NOMO-1 treated with dmso at 0.1 percent for 144 hours (cell line): ENCODE measurements around the gene ITGBL1.
"Not testable (repeated sequence)": the region's sequence is repeated elsewhere in the genome, so short reads cannot be mapped to it uniquely, and the experiment has no call there.

Experiments used
- DNase-seq: peaks from one replicate; lab custom pipeline; 2025; ENCODE audit not compliant: unreplicated experiment; lab: John Stamatoyannopoulos, UW

Gene ITGBL1

GRCh38 chr13:101511766-101512165 is 59.3 kb downstream of the ITGBL1 start:
- no peak for DNase-seq

DNA sequence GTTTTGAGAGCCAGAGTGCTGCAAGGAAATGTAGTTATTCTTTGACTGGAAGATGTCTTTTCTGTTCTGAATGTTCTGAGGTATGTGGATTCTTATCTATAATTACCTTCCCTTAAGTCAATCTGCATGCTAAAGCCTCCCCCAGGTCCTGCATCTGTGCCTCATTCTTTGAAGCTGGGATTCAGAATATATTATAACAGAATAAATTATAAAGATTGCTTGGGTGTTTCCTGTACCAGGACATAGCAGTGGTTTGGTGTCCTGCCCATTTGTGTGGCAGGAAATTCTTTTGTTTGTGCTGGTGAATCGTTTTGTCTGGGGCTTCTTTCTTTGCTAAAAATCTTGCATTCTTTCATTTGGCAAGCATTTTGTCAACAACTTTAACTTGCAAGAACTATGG is 60.2 kb downstream of the ITGBL1 start:
- DNase-seq: no peak

DNA sequence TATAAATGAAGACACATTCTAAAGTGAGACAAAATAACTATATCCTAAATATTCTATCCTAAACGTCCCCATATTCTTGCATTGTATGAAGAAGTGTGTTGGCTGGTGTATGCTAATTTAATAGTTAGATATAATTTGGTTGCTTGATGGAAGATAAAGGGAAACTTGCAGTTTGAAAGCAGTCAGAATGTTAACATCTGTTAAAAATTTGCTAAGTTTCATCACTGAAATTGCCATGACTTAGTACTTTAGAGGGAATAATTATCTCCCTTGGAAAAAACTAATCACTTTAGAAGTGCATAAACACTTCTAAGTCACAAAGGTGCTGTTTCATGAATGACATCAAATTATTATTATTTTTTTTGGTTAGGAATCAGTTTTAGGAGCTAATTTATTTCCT is 61.6 kb downstream of the ITGBL1 start:
- no peak for DNase-seq

DNA sequence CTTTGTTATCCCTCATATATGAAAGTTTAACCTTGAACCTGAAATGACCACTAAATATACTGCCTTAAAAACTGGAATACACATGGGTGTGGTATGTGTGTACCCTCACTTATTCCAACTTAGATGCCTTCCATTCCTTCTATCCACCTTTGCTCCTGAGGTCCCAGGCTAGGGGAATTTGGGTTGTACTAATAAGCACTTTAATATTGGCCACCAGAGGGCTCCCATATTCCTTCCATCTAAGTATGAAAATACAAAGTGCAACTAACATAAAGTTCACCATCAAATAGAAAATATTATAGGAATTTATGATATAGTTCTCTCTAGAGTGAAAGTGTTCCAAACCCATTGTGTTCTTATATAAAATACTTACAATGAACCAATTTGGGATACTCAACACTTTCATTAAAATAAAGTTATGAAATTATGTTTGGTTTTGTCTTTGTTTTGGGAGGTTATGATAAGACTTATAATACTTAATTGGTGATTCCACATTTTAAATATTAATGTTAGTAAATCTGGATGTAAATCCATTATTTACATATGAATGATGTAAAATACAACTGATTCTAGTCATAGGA is 62.3 kb downstream of the ITGBL1 start:
- DNase-seq: no peak

DNA sequence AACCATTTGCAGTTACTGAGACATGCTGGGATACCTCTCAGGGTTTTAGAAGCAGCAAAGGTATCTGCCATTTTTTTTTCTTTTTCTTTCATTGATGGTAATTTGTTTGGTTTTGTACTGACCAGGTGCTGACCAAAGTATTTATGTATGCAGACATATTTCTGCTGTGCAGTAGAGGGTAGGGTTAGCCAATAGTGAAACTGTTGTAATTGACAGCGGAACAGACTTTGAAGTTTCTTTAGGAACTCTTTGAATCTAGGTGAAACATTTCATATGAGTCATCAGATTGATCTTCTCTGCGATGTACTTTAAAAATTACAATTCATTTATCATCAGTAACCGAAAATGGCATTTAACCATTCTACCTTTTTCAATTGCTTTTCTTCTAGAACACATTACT is 63.0 kb downstream of the ITGBL1 start:
- no peak for DNase-seq

DNA sequence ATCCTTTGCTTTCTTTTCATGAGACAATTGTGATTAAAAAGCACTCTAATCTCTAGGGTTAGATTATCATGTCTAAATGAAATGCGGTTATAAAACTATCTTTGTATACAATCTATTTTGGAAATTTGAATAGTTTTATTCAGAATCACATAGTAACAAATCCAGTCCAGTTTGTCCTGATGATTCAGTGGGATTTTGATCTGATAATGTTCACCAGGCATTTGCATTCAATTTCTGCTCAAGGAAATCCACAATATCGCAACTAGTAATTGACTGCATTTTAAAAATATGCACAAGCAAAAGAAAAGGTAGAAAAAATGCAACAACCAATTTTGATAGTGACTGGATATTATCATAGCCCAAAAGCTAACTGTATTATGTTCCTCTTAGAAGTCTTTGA is 63.8 kb downstream of the ITGBL1 start:
- DNase-seq: no peak

DNA sequence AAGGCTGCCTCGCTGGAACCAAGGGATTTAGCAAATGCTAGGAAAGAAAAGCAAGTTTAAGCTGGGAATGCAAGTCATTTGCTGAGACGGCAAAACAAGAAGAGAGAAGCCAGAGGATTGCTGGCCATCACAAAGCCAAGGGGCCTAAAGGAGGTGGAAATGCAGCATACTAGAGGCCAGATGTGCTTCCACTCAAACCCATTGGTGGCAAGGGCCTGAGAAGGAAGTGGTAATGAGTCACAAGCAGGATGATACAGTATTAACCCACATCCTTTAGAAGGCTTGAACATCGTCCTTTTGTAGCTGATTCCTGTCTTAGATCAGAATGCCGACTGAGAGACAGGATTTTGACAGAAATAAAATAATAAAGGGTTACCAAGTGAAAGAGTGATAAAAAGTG is 68.2 kb downstream of the ITGBL1 start:
- no peak for DNase-seq

- DNase-seq: no peak
These were observed 68.9 kb downstream of the ITGBL1 start for GRCh38 chr13:101521371-101521770.

DNA sequence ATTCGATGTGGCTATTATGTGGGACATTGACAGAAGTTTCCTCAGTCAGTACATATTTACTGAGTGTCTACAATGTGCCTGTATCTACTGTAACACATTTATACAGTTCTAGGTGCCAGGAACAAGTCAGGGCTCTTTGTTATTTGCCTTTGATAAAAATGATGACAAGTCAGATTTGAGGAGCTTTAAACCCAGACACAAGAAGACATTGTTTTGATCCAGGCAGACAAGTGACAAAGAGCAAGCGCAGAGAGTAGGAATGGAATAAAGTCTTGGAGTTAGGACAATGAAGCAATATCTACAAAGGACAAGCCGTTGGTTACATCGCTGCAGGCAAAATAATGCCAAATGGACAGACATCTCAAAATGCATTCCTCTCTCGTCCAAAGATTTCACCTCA is 70.1 kb downstream of the ITGBL1 start:
- DNase-seq: no peak

GRCh38 chr13:101523154-101524131 is 71.0 kb downstream of the ITGBL1 start:
- DNase-seq: no peak

DNA sequence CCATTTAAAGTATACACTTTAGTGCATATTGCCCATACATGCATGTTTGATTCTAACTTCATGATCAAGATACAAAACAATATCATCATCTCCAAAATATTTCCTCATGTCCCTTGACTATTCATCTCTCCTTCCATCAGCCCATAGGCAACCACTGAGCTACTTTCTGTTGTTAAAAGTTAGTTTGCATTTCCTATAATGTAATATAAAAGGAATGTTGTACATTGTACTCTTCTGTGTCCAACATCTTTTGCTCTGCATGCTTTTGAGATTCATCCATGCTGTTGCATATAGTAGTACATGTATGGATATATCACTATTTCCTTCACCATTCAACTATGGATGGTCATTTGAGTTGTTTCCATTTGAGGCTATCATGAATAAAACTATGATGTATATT is 74.7 kb downstream of the ITGBL1 start:
- DNase-seq: no peak

- no peak for DNase-seq
These were observed 76.9 kb downstream of the ITGBL1 start for GRCh38 chr13:101529422-101529821.

GRCh38 chr13:101530293-101530692 is 77.8 kb downstream of the ITGBL1 start:
- no peak for DNase-seq

- DNase-seq: no peak
These were observed 82.8 kb downstream of the ITGBL1 start for GRCh38 chr13:101535192-101535746.

- no peak for DNase-seq
These were observed 83.6 kb downstream of the ITGBL1 start for GRCh38 chr13:101536079-101536478.

DNA sequence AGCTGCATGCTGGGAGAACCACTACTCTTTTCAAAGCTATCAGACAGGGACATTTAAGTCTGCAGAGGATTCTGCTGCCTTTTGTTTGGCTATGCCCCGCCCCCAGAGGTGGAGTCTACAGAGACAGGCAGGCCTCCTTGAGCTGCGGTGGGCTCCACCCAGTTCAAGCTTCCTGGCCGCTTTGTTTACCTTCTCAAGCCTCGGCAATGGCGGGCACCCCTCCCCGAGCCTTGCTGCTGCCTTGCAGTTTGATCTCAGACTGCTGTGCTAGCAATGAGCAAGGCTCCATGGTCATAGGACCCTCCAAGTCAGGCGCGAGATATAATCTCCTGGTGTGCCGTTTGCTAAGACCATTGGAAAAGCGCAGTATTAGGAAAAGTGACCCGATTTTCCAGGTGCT is 92.1 kb downstream of the ITGBL1 start:
- DNase-seq: not testable (repeated sequence)

- no peak for DNase-seq
These were observed 92.5 kb downstream of the ITGBL1 start for GRCh38 chr13:101544979-101545378.

DNA sequence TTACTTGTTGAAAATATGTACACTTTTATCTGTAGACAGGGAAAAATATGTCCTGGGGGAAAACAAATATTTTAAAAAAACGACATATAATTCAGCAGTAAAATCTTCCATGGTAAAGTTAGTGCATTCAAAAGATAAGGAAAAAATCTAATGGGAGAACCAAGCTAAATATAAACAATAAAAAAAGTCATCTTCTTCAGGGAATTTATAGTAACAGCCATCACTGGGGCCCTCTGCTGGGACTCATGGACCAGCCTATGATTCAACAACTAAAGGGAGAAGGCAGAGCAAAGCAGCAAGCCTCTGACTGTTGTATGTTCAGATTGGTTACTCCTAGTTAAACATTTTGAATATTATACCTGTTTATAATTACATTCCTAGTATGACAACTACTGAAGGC is 93.0 kb downstream of the ITGBL1 start:
- DNase-seq: no peak

- DNase-seq: no peak
These were observed 99.8 kb downstream of the ITGBL1 start for GRCh38 chr13:101552286-101552685.

DNA sequence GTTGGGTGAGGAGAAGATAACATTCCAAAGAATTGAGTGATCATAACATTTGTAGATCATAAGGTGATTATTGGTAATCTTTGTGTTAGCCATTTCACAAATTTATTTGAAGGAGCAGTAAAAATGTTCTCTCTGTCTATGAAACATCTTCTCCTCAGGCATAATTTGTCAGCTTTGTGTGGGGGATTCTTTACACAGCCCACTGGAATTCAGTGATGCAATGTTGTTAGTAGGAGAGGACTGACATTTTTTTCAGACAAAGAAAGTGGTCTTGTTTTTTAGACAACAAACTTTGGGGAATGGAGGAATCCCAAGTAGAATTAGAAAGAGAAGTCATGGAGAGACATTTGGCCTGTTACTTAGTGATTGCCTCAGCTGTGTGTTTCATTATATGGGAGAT is 100.3 kb downstream of the ITGBL1 start:
- no peak for DNase-seq

- no peak for DNase-seq
These were observed 102.1 kb downstream of the ITGBL1 start for GRCh38 chr13:101554420-101555125.

DNA sequence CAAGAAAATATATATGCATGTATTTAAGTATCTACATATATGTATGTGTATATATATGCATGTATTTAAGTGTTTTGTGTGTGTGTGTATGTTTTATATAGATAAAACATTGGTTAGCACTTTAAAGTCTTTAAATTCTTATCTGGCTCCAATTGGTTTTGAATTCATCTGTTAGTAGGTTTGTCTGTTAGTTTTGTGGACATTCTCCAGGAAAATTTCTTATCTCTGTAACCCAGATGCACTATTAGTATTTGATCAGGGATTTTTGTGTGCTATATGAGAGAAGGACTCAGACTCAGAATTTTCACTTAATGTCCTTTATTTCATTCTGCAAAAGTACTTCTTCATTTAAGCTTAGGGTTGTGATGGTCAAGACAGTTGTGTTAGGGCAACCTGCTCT is 103.1 kb downstream of the ITGBL1 start:
- DNase-seq: no peak
